ENCODE data around the gene ACER1.

Gene ACER1

DNA sequence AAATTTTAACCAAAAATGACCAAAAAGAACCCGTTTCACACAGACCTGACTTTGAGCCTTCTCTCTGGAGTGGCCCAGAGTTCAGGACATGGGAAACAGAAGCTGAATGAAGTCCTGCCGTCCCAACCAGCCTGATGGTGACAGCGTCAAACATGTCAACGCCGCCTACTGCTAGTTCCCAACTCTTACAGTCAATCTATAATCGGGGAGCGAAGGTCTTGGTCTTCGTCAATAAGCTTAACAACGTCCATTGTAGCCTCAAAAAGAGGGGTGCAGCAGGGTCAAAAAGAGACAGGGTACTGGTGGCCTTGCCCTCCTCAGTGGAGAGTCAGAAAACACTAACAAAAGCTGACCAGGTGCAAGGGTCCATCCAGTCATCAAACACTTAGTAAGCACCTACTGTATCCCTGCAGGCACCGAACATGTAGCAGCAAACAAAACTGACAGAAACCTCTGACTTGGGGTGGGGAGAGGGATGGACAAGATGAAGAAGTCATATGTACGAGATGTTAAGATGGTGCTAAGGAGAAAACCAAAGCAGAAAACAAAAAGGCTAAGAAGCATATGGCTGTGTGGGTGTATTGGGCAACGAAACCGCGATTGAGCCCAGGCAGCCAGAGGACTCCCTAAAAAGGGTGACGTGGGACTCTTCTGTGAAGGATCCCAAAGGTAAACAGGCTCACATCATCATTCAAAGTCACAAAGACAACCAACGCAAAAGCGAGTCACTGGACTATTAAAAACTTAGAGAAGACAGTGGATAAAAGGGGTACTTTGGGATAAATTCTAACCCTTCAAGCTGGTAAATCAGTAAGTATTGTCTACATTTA is 65.6 kb downstream of the ACER1 start:
- no peaks in the 10 kb centered on the region for H3K9me3 ChIP-seq (ENCODE audit: control insufficient read depth, low read length)
- no peak overlapping the region for H3K4me3 ChIP-seq (ENCODE audit: extremely low read depth, insufficient read depth, low read length, poor library complexity, severe bottlenecking)
- WGBS, 2 experiments (ENCODE audit: insufficient coverage in 2 of 2) = 92 to 99% methylated on average over 10 to 13 of the region's 17 CpGs
- H3K27ac ChIP-seq (ENCODE audit: low read depth, low read length, severe bottlenecking) = no peak overlapping the region
- peaks cover 52% of the 10 kb centered on the region for H3K36me3 ChIP-seq (ENCODE audit: control insufficient read depth, insufficient read depth, low read length)
- peaks cover 28% of the 10 kb centered on the region for H3K4me1 ChIP-seq (ENCODE audit: control insufficient read depth, insufficient read depth, low read length, poor library complexity, severe bottlenecking)

DNA sequence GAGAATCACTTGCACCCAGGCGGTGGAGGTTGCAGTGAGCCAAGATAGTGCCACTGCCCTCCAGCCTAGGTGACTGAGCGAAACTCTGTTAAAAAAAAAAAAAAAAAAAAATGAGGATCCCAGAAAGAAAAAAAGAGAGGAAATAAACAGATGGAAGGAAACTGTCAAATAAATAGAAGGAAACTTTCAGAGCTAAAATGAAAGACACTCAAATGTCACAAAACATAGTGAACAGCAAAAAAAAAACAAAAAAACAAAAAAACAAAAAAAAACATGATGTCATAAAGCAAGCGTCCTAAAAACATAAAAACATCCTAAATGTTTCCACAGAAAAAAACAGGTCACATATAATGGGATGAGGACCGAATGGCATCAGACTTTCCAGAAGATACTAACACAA is 68.6 kb downstream of the ACER1 start:
- 100% methylated on average over 2 of the region's 4 CpGs; no CpG with 5 or more reads in 1 of the 2 experiments for WGBS, 2 experiments (ENCODE audit: insufficient coverage in 2 of 2)
- Histone ChIP-seq H3K4me3 (ENCODE audit: extremely low read depth, insufficient read depth, low read length, poor library complexity, severe bottlenecking) (no peak overlapping the region), H3K27ac (ENCODE audit: low read depth, low read length, severe bottlenecking) (peak overlapping the region; percentile 45), H3K4me1 (ENCODE audit: control insufficient read depth, insufficient read depth, low read length, poor library complexity, severe bottlenecking) (peaks cover 14% of the 10 kb centered on the region), H3K36me3 (ENCODE audit: control insufficient read depth, insufficient read depth, low read length) (peaks cover 79% of the 10 kb centered on the region), H3K9me3 (ENCODE audit: control insufficient read depth, low read length) (no peaks in the 10 kb centered on the region)

DNA sequence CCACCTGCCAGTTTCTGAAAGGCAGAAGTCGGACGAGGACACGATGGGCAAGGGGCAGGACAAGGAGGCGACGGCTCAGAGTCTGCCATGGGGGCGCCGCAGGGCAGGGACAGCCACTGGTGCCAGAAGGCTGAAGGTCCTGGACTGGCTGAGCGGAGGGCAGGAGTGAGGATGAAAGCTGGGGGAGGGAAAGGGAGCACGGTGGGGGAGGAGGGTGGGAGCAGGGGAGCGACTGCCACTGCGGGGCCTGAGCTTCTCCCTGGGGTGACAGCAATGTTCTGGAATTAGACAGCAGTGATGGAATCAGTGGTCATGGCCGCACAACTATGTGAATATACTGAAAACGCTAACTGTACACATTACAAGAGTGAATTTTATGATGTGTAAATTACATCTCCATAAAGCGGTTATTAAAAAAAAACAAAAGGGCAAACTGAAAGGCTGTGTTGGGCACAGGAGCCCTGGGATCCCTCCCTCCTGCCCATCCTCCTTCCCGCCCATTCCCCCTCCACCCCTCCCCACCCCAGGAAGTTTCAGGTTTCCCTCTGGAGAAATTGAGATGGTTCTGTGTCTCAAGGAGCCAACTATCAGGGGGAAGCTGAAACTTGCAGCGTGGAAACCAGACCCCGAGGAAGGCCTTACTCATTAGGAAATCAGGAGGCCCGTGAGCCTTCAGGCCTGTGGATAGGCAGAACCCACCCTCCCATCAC is 69.5 kb downstream of the ACER1 start:
- 71 to 81% methylated on average over 8 to 11 of the region's 18 CpGs for WGBS, 2 experiments (ENCODE audit: insufficient coverage in 2 of 2)
- H3K4me3 ChIP-seq (ENCODE audit: extremely low read depth, insufficient read depth, low read length, poor library complexity, severe bottlenecking) = no peak overlapping the region
- H3K9me3 ChIP-seq (ENCODE audit: control insufficient read depth, low read length) = no peaks in the 10 kb centered on the region
- H3K27ac ChIP-seq (ENCODE audit: low read depth, low read length, severe bottlenecking) = peak overlapping the region; percentile 45
- peaks cover 80% of the 10 kb centered on the region for H3K36me3 ChIP-seq (ENCODE audit: control insufficient read depth, insufficient read depth, low read length)
- H3K4me1 ChIP-seq (ENCODE audit: control insufficient read depth, insufficient read depth, low read length, poor library complexity, severe bottlenecking) = peaks cover 14% of the 10 kb centered on the region

DNA sequence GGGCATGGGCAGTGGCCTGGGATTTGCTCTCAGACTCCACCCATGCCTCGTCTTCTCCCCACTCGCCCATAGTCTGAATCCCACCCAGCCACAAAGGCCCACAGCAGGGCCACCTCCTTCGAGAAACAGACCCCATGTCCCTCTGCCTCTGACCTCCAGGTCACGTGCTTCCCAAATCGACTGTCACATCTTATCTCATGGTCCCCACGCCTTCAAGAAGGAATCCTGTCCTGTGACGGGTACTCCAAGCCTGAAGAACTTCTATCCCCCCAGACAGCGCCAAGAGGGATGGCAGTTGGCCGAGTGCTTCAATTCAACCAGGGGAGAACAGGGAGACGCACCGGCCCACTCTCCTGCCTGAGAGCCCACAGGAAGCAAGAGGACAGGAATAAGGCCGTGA is 70.1 kb downstream of the ACER1 start:
- H3K27ac ChIP-seq (ENCODE audit: low read depth, low read length, severe bottlenecking) = no peak overlapping the region
- peaks cover 14% of the 10 kb centered on the region for H3K4me1 ChIP-seq (ENCODE audit: control insufficient read depth, insufficient read depth, low read length, poor library complexity, severe bottlenecking)
- no peaks in the 10 kb centered on the region for H3K9me3 ChIP-seq (ENCODE audit: control insufficient read depth, low read length)
- H3K4me3 ChIP-seq (ENCODE audit: extremely low read depth, insufficient read depth, low read length, poor library complexity, severe bottlenecking) = no peak overlapping the region
- whole genome bisulfite sequencing, 2 experiments (ENCODE audit: insufficient coverage in 2 of 2) = 90 to 91% methylated on average over 8 to 11 of the region's 12 CpGs
- H3K36me3 ChIP-seq (ENCODE audit: control insufficient read depth, insufficient read depth, low read length) = peaks cover 82% of the 10 kb centered on the region

DNA sequence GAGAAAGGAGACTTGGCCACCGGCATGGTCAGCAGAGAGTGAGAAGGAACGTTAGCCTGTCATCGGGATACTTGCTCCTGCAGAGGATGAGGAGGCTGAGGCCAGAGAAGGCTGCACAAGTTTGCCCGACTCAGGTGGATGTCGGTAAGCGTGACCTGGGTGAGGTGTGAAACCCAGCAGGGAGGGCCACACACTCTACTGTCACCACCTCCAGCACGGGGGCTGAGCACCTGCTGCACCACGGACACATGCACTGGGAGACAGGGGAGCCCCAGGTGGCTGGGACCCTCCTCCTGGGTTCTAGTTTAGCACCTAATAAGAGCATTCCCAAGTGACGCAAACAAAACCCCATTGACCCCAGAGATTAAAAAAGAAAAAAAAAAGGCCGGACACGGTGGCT is 70.9 kb downstream of the ACER1 start:
- Histone ChIP-seq H3K4me3 (ENCODE audit: extremely low read depth, insufficient read depth, low read length, poor library complexity, severe bottlenecking) (no peak overlapping the region), H3K27ac (ENCODE audit: low read depth, low read length, severe bottlenecking) (no peak overlapping the region), H3K9me3 (ENCODE audit: control insufficient read depth, low read length) (no peaks in the 10 kb centered on the region), H3K36me3 (ENCODE audit: control insufficient read depth, insufficient read depth, low read length) (peaks cover 81% of the 10 kb centered on the region), H3K4me1 (ENCODE audit: control insufficient read depth, insufficient read depth, low read length, poor library complexity, severe bottlenecking) (peaks cover 14% of the 10 kb centered on the region)
- 94 to 98% methylated on average over 3 to 9 of the region's 11 CpGs for WGBS, 2 experiments (ENCODE audit: insufficient coverage in 2 of 2)

DNA sequence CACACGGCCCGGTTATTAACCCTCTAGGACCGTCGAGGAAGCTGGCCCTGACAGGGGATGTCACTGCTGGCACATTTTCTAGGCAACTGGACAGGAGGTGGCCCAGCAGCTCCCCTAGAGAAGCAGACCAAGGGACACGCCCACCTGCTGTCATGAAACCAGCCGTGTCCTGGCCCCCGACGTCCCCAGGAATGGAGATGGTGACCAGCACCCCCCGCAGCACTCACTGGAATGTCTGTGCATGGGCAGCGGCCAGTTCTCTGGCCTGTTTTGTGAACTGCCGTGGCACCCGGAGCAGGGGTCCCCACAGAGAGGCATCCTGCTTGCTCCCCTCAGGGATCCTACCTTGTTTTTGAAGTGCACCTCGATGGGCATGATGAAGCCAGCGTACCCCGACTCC is 71.5 kb downstream of the ACER1 start:
- peaks cover 83% of the 10 kb centered on the region for H3K36me3 ChIP-seq (ENCODE audit: control insufficient read depth, insufficient read depth, low read length)

DNA sequence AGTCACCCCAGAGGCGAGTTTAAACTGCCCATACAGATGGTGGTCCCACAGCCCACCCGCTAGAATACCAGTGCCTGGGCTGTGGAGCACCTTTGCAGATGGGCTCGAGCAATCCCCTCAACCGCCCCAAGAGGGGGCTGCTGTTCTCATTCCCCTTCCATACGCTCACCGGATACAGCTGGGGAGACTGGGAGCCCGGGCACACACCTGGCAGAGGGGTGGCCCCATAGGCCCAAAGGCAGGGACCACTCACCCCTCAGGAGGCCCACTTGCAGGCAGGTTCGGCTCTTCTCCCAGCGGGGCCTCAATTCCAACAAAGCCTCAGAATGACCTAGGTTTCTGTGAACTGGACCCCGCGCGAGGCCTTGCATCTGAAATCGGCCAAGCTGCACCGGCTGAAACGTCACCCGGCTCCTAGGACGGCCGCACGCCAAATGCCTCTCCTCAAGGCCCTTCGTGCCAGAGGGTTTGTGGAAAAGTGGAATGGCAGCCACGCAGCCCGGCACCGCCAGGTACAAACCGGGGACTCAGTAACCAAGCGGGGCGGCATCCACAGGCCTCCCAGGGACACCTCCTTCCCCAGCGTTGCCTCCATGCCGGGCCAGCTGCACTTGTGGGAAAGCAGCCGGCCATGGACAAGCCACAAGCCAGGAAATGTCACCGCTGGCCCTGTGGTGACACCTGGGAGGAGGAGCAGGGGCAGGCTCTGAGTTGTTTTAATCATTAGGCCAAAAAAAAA is 72.3 kb downstream of the ACER1 start:
- Histone ChIP-seq H3K4me1 (ENCODE audit: control insufficient read depth, insufficient read depth, low read length, poor library complexity, severe bottlenecking) (peaks cover 14% of the 10 kb centered on the region), H3K4me3 (ENCODE audit: extremely low read depth, insufficient read depth, low read length, poor library complexity, severe bottlenecking) (no peak overlapping the region), H3K27ac (ENCODE audit: low read depth, low read length, severe bottlenecking) (peak overlapping the region; percentile 36), H3K36me3 (ENCODE audit: control insufficient read depth, insufficient read depth, low read length) (peaks cover 79% of the 10 kb centered on the region), H3K9me3 (ENCODE audit: control insufficient read depth, low read length) (no peaks in the 10 kb centered on the region)
- 83 to 86% methylated on average over 24 to 25 of the region's 30 CpGs for WGBS, 2 experiments (ENCODE audit: insufficient coverage in 2 of 2)

More for the DNA sequence above, 71.5 kb downstream of the ACER1 start:
- no peak overlapping the region for H3K27ac ChIP-seq (ENCODE audit: low read depth, low read length, severe bottlenecking)
- WGBS, 2 experiments (ENCODE audit: insufficient coverage in 2 of 2) = 91 to 92% methylated on average over 12 of the region's 15 CpGs
- H3K4me3 ChIP-seq (ENCODE audit: extremely low read depth, insufficient read depth, low read length, poor library complexity, severe bottlenecking) = no peak overlapping the region
- peaks cover 14% of the 10 kb centered on the region for H3K4me1 ChIP-seq (ENCODE audit: control insufficient read depth, insufficient read depth, low read length, poor library complexity, severe bottlenecking)
- no peaks in the 10 kb centered on the region for H3K9me3 ChIP-seq (ENCODE audit: control insufficient read depth, low read length)

DNA sequence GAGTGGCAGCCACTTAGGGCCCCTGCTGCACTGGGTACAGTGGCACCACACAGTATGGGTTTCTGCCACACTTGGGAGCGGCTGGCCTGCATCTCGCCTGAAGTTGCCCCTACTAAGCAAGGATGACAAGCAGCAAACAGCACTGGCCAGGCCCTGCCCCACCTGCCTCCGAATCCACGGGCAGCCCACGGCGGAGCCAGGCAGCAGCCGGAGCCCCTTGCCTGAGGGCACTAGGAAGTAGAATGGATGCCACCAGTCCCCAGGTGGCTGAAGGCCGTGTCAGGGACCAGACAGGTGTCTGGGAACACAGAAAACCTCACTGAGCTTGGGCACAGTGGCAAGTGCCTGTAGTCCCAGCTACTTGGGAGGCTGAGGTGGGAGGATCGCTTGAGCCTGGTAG is 73.0 kb downstream of the ACER1 start:
- peaks cover 14% of the 10 kb centered on the region for H3K4me1 ChIP-seq (ENCODE audit: control insufficient read depth, insufficient read depth, low read length, poor library complexity, severe bottlenecking)
- 96 to 98% methylated on average over 9 of the region's 9 CpGs for WGBS, 2 experiments (ENCODE audit: insufficient coverage in 2 of 2)
- no peak overlapping the region for H3K4me3 ChIP-seq (ENCODE audit: extremely low read depth, insufficient read depth, low read length, poor library complexity, severe bottlenecking)
- H3K36me3 ChIP-seq (ENCODE audit: control insufficient read depth, insufficient read depth, low read length) = peaks cover 78% of the 10 kb centered on the region
- H3K9me3 ChIP-seq (ENCODE audit: control insufficient read depth, low read length) = no peaks in the 10 kb centered on the region
- no peak overlapping the region for H3K27ac ChIP-seq (ENCODE audit: low read depth, low read length, severe bottlenecking)

DNA sequence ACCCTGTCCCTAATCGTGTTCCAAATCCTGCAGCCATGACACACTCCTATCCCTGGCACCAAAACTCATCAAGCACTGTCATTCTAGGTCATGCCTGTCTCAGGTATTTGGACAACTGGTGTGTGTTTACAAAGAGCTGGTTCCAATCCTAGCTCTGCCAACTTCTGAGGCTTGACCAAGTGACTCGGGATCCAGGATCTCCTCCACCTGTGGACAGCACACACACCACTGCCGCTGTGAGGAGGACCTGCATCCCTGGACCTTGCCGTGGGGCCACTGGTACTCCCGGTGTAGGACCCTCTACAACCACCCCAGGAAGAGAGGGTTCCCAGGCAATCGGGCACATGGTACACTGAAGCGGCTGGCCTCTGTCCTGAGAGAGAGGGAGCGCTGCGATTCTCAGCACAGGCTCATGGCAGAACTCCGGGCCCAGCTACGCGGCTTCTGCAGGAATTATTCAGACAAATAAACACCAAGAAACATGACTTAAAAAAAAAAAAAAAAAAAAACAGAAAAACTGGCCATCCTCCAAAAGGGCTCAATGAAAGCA is 74.0 kb downstream of the ACER1 start:
- Histone ChIP-seq H3K4me1 (ENCODE audit: control insufficient read depth, insufficient read depth, low read length, poor library complexity, severe bottlenecking) (peaks cover 10% of the 10 kb centered on the region), H3K27ac (ENCODE audit: low read depth, low read length, severe bottlenecking) (no peak overlapping the region), H3K36me3 (ENCODE audit: control insufficient read depth, insufficient read depth, low read length) (peaks cover 82% of the 10 kb centered on the region), H3K4me3 (ENCODE audit: extremely low read depth, insufficient read depth, low read length, poor library complexity, severe bottlenecking) (no peak overlapping the region), H3K9me3 (ENCODE audit: control insufficient read depth, low read length) (no peaks in the 10 kb centered on the region)
- 96 to 100% methylated on average over 4 to 6 of the region's 12 CpGs for whole genome bisulfite sequencing, 2 experiments (ENCODE audit: insufficient coverage in 2 of 2)

DNA sequence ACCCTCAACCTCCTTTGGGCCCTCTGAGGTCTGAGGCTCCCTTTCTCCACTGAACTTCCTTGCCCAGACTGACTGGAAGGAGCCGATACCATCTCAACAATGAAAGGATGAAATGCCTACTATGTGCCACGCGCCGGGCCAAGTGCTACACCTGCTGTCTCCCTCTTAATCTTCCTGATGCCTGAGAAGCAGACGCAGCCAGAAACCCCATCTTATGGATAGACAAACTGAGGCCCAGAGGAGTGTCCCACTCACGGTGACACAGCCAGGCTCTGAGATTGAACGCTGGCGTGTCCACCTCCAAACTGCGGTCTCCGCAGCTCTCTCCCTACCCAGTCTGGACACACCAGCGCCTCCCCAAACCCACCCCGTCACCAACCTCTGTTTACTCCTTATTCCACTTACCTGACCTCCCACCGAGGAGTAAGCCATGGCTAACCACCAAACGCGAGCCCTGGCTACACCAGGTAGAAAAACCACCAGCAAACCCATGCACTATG is 74.5 kb downstream of the ACER1 start:
- Histone ChIP-seq H3K36me3 (ENCODE audit: control insufficient read depth, insufficient read depth, low read length) (peaks cover 87% of the 10 kb centered on the region), H3K9me3 (ENCODE audit: control insufficient read depth, low read length) (no peaks in the 10 kb centered on the region), H3K27ac (ENCODE audit: low read depth, low read length, severe bottlenecking) (no peak overlapping the region), H3K4me1 (ENCODE audit: control insufficient read depth, insufficient read depth, low read length, poor library complexity, severe bottlenecking) (peaks cover 5% of the 10 kb centered on the region), H3K4me3 (ENCODE audit: extremely low read depth, insufficient read depth, low read length, poor library complexity, severe bottlenecking) (no peak overlapping the region)
- WGBS, 2 experiments (ENCODE audit: insufficient coverage in 2 of 2) = 97% methylated on average over 15 of the region's 15 CpGs
